ENCODE measurements around the gene PPAN.

The PPAN gene, protein sequence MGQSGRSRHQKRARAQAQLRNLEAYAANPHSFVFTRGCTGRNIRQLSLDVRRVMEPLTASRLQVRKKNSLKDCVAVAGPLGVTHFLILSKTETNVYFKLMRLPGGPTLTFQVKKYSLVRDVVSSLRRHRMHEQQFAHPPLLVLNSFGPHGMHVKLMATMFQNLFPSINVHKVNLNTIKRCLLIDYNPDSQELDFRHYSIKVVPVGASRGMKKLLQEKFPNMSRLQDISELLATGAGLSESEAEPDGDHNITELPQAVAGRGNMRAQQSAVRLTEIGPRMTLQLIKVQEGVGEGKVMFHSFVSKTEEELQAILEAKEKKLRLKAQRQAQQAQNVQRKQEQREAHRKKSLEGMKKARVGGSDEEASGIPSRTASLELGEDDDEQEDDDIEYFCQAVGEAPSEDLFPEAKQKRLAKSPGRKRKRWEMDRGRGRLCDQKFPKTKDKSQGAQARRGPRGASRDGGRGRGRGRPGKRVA

DNA sequence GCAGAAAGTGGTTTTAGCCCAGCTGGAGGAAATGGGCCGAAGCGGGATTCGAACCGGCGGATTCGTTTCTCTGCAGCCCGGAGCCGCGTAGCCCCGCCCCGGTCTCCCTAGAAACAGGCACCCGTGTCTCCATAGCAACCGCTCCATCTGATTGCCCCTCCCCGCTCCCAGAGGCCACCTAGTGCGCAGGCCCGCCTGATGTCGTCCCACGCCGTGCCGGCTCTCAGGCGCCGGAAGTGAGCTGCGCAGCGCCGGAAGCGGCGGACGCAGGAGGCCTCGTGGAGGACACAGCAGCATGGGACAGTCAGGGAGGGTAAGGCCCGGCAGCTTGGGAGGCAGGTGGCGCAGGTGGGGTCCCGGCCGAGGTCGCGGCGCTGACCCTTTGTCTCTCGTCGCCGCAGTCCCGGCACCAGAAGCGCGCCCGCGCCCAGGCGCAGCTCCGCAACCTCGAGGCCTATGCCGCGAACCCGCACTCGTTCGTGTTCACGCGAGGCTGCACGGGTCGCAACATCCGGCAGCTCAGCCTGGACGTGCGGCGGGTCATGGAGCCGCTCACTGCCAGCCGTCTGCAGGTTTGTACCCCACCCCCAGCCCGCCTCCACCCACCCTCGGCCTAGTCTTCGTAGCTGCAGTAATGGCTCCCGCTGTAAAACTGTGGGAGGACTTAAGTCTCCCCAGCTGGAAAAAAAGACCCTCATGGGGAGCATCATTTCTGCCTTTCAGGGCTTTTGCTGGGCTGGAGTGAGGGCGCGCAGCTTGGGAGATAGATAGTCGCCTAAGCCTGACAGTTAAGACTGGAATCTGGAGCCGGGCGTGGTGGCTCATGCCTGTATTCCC lies at the start of gene PPAN:
Gene PPAN, plus strand, starts transcription at position 263 of the 837 bp plus-strand sequence. Its CDS starts 33 bp downstream, at position 296.
- peaks cover 45% of the 10 kb centered on the region for H3K79me2 ChIP-seq (ENCODE audit: control insufficient read depth, low read length)
- TF ChIP-seq, protein P1, sequence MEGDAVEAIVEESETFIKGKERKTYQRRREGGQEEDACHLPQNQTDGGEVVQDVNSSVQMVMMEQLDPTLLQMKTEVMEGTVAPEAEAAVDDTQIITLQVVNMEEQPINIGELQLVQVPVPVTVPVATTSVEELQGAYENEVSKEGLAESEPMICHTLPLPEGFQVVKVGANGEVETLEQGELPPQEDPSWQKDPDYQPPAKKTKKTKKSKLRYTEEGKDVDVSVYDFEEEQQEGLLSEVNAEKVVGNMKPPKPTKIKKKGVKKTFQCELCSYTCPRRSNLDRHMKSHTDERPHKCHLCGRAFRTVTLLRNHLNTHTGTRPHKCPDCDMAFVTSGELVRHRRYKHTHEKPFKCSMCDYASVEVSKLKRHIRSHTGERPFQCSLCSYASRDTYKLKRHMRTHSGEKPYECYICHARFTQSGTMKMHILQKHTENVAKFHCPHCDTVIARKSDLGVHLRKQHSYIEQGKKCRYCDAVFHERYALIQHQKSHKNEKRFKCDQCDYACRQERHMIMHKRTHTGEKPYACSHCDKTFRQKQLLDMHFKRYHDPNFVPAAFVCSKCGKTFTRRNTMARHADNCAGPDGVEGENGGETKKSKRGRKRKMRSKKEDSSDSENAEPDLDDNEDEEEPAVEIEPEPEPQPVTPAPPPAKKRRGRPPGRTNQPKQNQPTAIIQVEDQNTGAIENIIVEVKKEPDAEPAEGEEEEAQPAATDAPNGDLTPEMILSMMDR (IDR thresholded peaks at IDR 0.05; ENCODE audit: low read depth, low read length, poor library complexity, severe bottlenecking): no peak
- TF ChIP-seq EZH2phosphoT487 (IDR thresholded peaks at IDR 0.05; ENCODE audit: borderline replicate concordance, low read length): no peak
- peak within 1 kb of the TSS; percentile 96 for H3K27ac ChIP-seq (ENCODE audit: low read depth, low read length)
- H3F3A ChIP-seq (ENCODE audit: control insufficient read depth, insufficient read depth): peaks cover 62% of the 10 kb centered on the region
- H3K9me3 ChIP-seq (ENCODE audit: control insufficient read depth, insufficient read depth, low read length): no peaks in the 10 kb centered on the region
- peak within 1 kb of the TSS; percentile 86 for H3K4me3 ChIP-seq (ENCODE audit: low read length)
- no peaks in the 10 kb centered on the region for H3K9me2 ChIP-seq (replicated peaks; ENCODE audit: control insufficient read depth, low read length)
- H3K4me1 ChIP-seq (ENCODE audit: control insufficient read depth, low read length): peaks cover 80% of the 10 kb centered on the region
- H3K27me3 ChIP-seq (ENCODE audit: control insufficient read depth, low read length): no peaks in the 10 kb centered on the region
- H3K4me2 ChIP-seq (ENCODE audit: low read length): peak within 1 kb of the TSS; percentile 77
- H3K36me3 ChIP-seq (ENCODE audit: control insufficient read depth, low read length): peaks cover 48% of the 10 kb centered on the region
- no peaks in the 10 kb centered on the region for H4K20me1 ChIP-seq (ENCODE audit: control insufficient read depth, insufficient read depth, low read depth, low read length)

DNA sequence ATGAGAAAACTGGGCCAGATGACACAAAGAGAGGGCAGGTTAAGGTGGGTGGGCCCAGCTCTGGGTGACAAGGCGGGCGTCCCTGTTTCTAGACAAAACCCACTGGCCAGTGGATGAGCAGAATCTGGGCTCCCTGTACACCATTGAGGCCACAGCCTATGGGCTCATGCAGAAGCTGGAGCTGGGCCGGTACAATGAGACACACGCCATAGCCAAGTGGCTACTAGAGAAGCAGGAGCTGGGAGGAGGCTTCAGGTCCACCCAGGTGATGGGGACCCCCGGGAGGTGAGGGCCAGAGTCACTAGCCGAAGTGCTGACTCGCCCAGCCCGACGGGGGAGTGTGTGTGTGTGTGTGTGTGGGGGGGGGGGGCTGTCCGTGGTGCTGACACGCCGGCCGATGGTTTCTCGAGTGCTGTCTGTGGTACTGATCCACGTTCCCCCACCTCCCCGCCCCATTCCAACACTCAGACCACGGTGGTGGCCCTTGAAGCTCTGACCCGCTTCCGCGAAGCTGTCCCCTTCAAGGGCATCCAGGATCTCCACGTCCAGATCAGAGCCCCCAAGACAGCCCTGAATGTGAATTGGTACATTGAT lies 44.3 kb upstream of the PPAN start:
- Histone ChIP-seq H3F3A (ENCODE audit: control insufficient read depth, insufficient read depth) (no peaks in the 10 kb centered on the region), H3K27me3 (ENCODE audit: control insufficient read depth, low read length) (0 out of 2 replicates have a peak, but pooled peaks cover 3% of the 10 kb centered on the region)

DNA sequence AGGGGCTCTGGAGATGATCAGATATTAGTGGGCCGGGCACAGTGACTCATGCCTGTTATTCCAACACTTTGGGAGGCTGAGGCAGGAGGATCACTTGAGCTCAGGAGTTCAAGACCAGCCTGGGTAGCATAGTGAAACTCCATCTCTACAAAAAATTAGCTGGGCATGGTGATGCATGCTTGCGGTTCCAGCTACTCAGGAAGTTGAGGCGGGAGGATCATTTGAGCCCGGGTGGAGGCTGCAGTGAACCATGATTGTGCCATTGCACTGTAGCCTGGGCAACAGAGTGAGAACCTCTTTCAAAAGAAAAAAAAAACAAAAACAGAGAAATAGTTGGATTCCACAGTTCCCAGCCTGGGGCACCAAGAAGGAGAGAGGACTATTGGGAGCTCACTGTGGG lies 38.0 kb upstream of the PPAN start:
- Histone ChIP-seq H3K36me3 (ENCODE audit: control insufficient read depth, low read length) (no peaks in the 10 kb centered on the region), H3K9me3 (ENCODE audit: control insufficient read depth, insufficient read depth, low read length) (peaks cover 3% of the 10 kb centered on the region; the same call in 1 of the 2 replicates), H3K27ac (ENCODE audit: low read depth, low read length) (no peak overlapping the region), H3K9me2 (replicated peaks; ENCODE audit: control insufficient read depth, low read length) (no peaks in the 10 kb centered on the region), H3K79me2 (ENCODE audit: control insufficient read depth, low read length) (no peaks in the 10 kb centered on the region), H3K27me3 (ENCODE audit: control insufficient read depth, low read length) (peaks cover 16% of the 10 kb centered on the region; the same call in 1 of the 2 replicates), H3K4me1 (ENCODE audit: control insufficient read depth, low read length) (no peaks in the 10 kb centered on the region), H3F3A (ENCODE audit: control insufficient read depth, insufficient read depth) (no peaks in the 10 kb centered on the region), H3K4me2 (ENCODE audit: low read length) (no peak overlapping the region), H4K20me1 (ENCODE audit: control insufficient read depth, insufficient read depth, low read depth, low read length) (no peaks in the 10 kb centered on the region), H3K4me3 (ENCODE audit: low read length) (no peak overlapping the region)
- no peak for TF ChIP-seq EZH2phosphoT487 (IDR thresholded peaks at IDR 0.05; ENCODE audit: borderline replicate concordance, low read length)
- TF ChIP-seq, protein P1 (IDR thresholded peaks at IDR 0.05; ENCODE audit: low read depth, low read length, poor library complexity, severe bottlenecking): no peak

More for the DNA sequence above, 44.3 kb upstream of the PPAN start:
- Histone ChIP-seq H3K4me2 (ENCODE audit: low read length) (no peak overlapping the region), H3K9me2 (replicated peaks; ENCODE audit: control insufficient read depth, low read length) (no peaks in the 10 kb centered on the region), H3K9me3 (ENCODE audit: control insufficient read depth, insufficient read depth, low read length) (no peaks in the 10 kb centered on the region), H4K20me1 (ENCODE audit: control insufficient read depth, insufficient read depth, low read depth, low read length) (no peaks in the 10 kb centered on the region), H3K4me3 (ENCODE audit: low read length) (no peak overlapping the region), H3K79me2 (ENCODE audit: control insufficient read depth, low read length) (no peaks in the 10 kb centered on the region), H3K27ac (ENCODE audit: low read depth, low read length) (no peak overlapping the region), H3K4me1 (ENCODE audit: control insufficient read depth, low read length) (no peaks in the 10 kb centered on the region), H3K36me3 (ENCODE audit: control insufficient read depth, low read length) (no peaks in the 10 kb centered on the region)
- TF ChIP-seq EZH2phosphoT487 (IDR thresholded peaks at IDR 0.05; ENCODE audit: borderline replicate concordance, low read length): no peak
- TF ChIP-seq, protein P1 (IDR thresholded peaks at IDR 0.05; ENCODE audit: low read depth, low read length, poor library complexity, severe bottlenecking): no peak
